H4 (cell line): ENCODE data around the gene PLEKHA3. TPM values are rescaled to one million over a fixed set of nuclear protein-coding genes. Genes with fewer than 3 reads are reported as not detected.
"Not testable (repeated sequence)": the region's sequence is repeated elsewhere in the genome, so short reads cannot be mapped to it uniquely, and the experiment has no call there.

Experiments used
- DNase-seq: peaks from one replicate; pipeline ENCODE4 v3.0.0-alpha.2; 2015; ENCODE audit warnings: low spot score
- total RNA-seq: library from RNA; depleted of rRNA; stranded (reverse); fragments of >200 nt; shearing (Covaris generic); gene quantifications from 2 replicates; pipeline ENCODE4 v1.2.3, GENCODE V29; 2014; rRNA removed

The PLEKHA3 gene
- total RNA-seq: 10.3 and 11.7 TPM in 2 replicates

DNA sequence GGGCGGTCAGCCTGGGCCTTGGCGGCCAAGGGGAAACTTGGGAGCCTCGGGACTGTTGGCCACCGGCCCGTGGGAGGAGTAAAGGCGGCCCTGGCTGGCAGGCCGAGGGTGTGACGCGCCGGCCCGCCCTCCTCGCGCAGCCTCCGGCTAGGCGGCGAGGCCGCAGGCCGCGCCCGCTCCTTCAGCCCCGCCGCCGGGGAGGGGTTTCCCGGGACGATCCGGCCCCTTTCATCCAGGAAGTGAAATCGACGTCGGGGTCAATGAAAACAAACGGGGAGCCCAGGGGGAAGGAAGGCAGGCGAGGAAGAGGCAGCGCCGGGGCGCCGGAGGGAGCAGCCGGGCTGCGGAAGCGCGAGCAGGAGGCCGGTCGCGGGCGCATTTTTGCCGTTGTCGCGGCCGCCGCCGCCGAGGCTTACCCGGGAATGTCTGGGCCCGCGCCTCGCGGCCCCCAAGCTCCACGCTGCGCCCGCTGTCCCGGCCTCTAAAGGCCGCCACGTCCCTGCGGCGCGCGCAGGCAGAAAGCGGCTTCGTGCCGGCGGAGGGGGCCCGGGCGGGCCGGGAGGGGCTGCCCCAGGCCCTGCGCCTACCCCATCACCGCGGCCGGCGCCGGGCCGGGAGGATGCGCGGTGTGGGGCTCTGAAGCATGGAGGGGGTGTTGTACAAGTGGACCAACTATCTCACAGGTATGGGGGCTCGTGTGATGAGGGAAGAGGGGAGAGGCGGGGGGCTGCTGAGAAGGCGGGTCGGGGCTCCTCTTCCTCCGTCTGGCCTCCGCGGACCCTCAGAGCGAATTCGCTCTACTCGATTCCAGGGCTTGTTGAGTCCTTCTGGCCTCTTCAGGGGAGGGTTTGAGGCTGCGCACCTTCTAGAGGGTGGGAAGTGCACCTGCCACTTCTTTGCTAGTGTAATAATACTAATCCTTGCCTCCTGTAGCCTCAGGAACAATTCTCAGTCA is at the start of gene PLEKHA3:
Gene PLEKHA3 (plus strand): TSS at position 231 of the 955 bp plus-strand sequence. CDS start 413 bp downstream, at position 644.
- DNase-seq: peak; percentile 91

DNA sequence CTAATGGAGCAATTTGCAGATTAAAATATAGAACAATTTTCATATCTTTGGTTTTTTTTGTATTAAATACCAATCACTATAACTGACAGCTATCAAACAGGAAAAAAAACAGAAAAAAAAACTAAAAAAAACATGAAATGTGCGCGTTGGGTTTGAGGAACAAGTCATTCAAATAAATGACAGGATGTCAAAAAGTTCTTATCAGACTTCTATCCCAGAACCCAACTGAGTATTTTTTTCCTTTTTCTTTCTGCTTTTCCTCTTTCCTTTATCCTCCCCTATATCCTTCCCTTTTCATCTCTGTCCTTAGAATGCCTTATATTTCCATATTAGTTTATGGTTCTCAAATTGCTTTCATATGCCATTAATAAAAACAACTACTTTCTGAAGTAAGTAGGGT is 43.6 kb upstream of the PLEKHA3 start:
- no peak for DNase-seq

- no peak for DNase-seq
Observed at GRCh38 chr2:178441426-178441825, 38.8 kb upstream of the PLEKHA3 start.

GRCh38 chr2:178448968-178449661 is 31.1 kb upstream of the PLEKHA3 start:
- no peak for DNase-seq

DNA sequence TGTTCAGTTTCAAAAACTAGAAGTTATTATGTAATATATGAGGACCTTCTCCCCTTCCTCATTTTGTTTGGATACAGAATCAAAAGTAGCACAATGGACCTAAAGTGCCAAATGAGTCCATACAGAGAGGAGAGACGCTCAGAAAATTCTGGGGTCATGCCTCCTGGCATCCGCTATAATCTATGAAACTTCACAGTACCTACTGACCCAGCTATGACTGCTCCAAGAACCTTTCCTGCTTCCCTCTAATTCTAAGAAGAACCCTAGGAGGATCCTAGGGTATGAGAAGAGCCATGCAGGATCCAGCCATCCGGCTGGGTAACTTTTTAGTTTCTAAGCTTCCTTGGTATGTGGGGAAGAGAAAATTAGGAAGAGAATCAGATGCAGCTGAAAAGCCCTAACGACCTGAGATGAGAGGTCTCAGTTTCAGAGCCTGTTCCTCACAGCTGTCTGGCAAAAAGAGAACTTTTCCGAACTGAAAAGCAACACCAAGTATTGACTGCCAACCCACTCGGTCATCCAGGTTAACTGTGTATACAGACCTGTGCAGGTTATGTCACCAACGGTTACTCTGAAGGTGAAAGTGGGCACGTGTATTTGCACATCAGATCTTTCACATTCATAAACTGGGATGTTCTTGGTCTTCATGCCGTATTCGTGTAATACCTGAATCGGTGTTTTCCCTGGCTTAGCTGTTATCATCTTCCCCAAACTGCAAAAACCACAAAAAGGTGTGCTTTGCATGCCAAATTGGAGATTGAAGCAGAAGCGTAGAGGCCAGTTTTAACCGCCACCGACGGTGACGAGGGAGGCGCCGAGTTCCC is 30.3 kb upstream of the PLEKHA3 start:
- DNase-seq: no peak

DNA sequence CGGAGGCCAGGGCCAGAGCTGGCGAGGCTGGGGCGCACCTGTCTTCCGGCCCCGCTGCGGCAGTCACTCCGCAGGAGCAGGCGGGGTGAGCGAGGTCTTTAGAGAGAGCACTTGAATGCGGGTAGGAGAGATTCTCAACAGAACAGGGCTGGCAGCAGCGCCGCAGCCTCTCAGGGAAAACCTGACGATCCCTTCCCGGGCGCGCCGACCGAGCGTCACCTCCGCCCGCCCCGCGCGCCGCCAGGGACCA is 29.8 kb upstream of the PLEKHA3 start:
- DNase-seq: peak; percentile 51

DNA sequence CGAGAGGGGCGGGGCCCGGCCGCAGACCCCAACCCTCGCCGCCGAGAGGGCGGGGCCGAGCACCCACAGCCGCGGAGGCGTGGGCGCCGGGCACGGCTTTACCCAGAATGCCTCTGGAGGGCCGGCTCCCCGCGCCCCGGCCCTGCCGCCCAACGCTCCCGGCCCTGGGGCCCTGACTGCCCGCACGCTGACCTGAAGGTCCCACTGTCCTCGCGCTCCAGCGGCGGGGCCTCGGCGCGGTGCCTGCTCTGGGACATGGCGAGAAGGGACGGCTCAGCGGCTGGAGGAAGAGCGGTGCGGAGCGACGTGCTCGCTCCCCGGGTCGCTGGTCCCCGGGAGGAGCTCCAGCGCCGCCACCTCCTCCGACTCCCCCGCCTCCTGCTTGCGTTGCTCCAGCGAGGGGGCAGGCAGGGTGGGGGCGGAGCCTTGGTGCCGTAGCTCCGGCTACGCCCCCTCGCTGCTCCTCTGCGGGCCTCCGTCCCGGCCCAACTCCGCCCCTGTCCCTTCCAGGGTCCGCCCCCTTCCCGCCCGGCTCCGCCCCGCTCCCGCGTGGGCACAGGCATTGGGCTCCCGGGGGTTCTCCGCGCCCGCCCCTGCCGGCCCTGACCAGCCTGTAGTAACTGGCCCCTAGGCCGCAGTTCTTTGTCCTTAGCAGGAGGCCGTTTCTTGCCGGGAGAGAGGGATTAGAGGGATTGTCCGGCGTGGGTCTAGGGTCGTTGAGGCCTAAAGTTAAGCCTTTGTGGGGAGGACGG is 29.3 kb upstream of the PLEKHA3 start, which contains the start of the genes PJVK and PRKRA:
Gene PJVK (plus strand): TSS at position 605 of the 752 bp plus-strand sequence. CDS start 2,032 bp downstream, outside the sequence.
Gene PRKRA (minus strand): TSS at position 402 of the 752 bp plus-strand sequence. CDS start 145 bp downstream, at position 257.
- peak; percentile 88 for DNase-seq

DNA sequence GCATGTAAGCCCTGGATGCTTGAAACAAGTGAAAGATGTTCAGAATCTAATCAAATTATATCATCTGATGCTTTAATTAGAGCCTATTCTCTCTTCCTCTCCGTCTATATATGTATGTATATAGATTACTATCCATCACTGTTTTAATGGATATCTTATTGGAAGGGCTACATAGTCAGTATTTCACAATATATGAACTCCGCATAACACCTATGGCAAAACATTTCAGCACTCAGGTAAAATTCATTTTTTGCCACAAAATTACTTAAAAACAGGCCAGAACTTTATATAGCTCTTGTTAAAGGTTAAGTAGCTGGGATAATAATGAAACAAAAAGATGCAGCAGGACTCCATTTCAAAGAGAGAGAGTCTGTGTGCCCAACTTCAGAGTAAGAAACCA is 27.9 kb upstream of the PLEKHA3 start:
- DNase-seq: no peak

- no peak for DNase-seq
Observed at GRCh38 chr2:178452870-178453269, 27.4 kb upstream of the PLEKHA3 start.

GRCh38 chr2:178455947-178456346 is 24.3 kb upstream of the PLEKHA3 start:
- no peak for DNase-seq

GRCh38 chr2:178457390-178457886 is 22.8 kb upstream of the PLEKHA3 start:
- no peak for DNase-seq

GRCh38 chr2:178469219-178469849 is 10.9 kb upstream of the PLEKHA3 start:
- no peak for DNase-seq

DNA sequence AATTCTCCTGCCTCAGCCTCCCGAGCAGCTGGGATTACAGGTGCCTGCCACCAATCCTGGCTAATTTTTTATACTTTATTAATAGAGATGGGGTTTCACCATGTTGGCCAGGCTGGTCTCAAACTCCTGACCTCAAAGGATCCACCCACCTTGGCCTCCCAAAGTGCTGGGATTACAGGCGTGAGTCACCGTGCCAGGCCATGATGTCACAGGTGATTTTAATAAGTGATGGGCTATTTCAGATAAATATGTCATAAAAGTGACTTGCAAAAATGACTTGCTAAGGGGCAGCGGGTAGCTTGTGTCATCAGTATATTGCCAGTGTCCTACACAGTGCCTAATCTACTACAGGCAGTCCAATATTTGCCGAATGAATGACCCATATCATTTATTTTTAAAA is 8.9 kb upstream of the PLEKHA3 start:
- DNase-seq: not testable (repeated sequence)

DNA sequence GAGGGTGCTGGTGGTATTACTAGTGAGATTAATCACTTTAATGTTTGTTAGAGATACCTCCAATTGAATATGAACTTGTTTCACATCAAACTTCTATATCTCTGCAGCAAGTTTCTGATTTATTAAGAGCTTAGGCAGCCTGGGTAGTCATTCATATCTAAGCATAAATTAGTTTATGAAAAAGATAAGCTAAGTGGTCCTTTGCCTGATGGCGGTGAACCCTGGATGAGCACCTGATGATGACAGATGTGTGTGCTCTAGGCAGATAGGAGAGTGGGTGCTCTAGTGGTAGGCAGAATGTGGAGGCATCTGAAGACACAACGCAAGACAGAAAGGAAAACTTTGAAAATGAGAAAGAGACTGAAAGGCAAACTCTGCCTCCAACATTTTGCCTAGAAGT is 6.9 kb upstream of the PLEKHA3 start:
- DNase-seq: no peak

DNA sequence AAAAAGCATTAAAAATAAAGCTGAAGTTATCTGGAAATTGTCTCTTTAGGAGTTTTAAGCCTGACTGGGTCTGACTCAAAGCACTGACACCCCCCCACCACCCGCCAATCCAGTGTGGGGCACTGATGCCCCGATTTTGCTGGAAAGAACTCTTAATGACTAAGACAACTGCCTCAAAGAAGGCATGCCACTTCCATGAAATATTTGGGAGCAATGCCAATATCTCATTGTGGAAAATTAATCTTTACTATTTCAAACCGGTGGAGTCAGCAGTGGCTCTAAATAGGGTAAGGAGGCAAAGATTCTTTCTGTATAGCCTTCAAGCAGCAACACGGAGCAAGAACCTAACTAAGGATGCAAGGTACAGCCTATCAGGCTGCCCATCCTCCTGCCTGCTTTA is 6.3 kb upstream of the PLEKHA3 start:
- DNase-seq: no peak

- DNase-seq: no peak
Observed at GRCh38 chr2:178474560-178474959, 5.7 kb upstream of the PLEKHA3 start.

DNA sequence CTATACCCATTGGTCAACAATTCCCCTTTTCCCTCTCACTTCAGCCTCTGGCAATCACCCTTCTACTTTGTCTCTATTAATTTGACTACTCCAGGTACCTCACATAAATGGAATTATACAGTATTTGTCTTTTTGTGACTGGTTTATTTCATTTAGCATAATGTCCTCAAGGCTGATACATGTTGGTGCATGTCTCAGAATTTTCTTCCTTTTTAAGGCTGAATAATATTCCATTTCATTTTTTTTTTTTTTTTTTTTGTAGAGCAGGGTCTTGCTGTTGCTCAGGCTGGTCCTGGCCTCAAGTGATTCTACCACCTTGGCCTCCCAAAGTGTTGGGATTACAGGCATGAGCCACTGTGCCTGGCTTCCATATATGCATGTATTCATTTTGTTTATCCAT is 3.8 kb upstream of the PLEKHA3 start:
- DNase-seq: no peak

- DNase-seq: no peak
Observed at GRCh38 chr2:178477443-178478129, 2.7 kb upstream of the PLEKHA3 start.

DNA sequence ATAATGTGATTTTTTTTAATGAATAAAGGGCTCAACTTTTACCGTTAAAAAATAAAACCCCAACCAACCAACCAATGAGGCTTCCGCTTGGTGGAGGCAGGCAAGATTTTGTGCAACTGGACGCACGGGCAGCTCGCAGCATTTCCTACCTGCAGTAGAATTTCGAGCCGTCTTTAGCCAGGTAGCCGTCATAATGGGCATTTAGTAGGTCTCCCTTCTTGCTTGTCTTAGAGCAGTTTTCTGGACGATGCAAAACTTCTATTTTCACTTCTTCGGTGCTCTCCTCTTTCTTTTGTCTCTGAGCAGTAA is 2.2 kb upstream of the PLEKHA3 start:
- DNase-seq: no peak
